Activated CD4-positive, alpha-beta T cell treated with anti-CD3 and anti-CD28 coated beads for 36 hours (primary cell): ENCODE results near the gene DYNLT1. TPM values are rescaled to one million over a fixed set of nuclear protein-coding genes. Genes with fewer than 3 reads are reported as not detected.
"Not testable (repeated sequence)": the region's sequence is repeated elsewhere in the genome, so short reads cannot be mapped to it uniquely, and the experiment has no call there.

ENCODE experiments used
- ATAC-seq: fragments of 200-7000 bp; cut with Tn5 transposase; one replicate; pipeline ENCODE4 v1.10.0; 2021; ENCODE audit warnings: mild to moderate bottlenecking, moderate library complexity
- CTCF ChIA-PET: fragments of 350-600 bp; sonication (Branson Sonifier 250); formaldehyde crosslinking; loops from one replicate; lab custom pipeline; 2021; ENCODE audit warnings: antibody characterized with exemption; lab: Charles Lee
- POLR2A ChIA-PET: fragments of 350-600 bp; sonication (Branson Sonifier 250); formaldehyde crosslinking; loops from one replicate; lab custom pipeline; 2021; ENCODE audit warnings: antibody characterized with exemption, inconsistent platforms; lab: Charles Lee
- DNase-seq: peaks from one replicate; pipeline ENCODE4 v3.0.0-alpha.2; 2020
- H3K27ac Mint-ChIP-seq: one replicate; pipeline ENCODE4 v1.8.0; 2021; ENCODE audit warnings: mixed read lengths
- H3K27me3 Mint-ChIP-seq: one replicate; pipeline ENCODE4 v1.8.0; 2021; ENCODE audit warnings: mixed read lengths
- H3K36me3 Mint-ChIP-seq: one replicate; pipeline ENCODE4 v1.8.0; 2021; ENCODE audit warnings: low read depth, mixed read lengths
- H3K4me1 Mint-ChIP-seq: one replicate; pipeline ENCODE4 v1.8.0; 2021; ENCODE audit warnings: mixed read lengths
- H3K4me3 Mint-ChIP-seq: one replicate; pipeline ENCODE4 v1.8.0; 2021; ENCODE audit warnings: mild to moderate bottlenecking, moderate library complexity, mixed read lengths
- H3K9me3 Mint-ChIP-seq: one replicate; pipeline ENCODE4 v1.8.0; 2021; ENCODE audit warnings: low read depth, mixed read lengths
- intact Hi-C, 2 experiments: fragments of 100-400 bp; cut with DNase I in 1 of 2; cut with micrococcal nuclease in 1 of 2; formaldehyde crosslinking; loops; one replicate each; pipeline versions ENCODE4 v1.14.2 to v1.15.1; 2022 to 2024; cut with DNase I, micrococcal nuclease
- total RNA-seq, 2 experiments: library from RNA; stranded (reverse); gene quantifications; one replicate each; pipeline ENCODE4 v1.2.3, GENCODE V29; 2021

DYNLT1 gene
- total RNA-seq, 2 experiments from 2014 or later, result 116 to 118 TPM

GRCh38 chr6:158651981-158652737 is 7.6 kb upstream of the DYNLT1 start:
- Mint-ChIP-seq H3K27ac (peak overlapping the region; percentile 99), H3K36me3 (peaks cover 68% of the 10 kb centered on the region)

DNA sequence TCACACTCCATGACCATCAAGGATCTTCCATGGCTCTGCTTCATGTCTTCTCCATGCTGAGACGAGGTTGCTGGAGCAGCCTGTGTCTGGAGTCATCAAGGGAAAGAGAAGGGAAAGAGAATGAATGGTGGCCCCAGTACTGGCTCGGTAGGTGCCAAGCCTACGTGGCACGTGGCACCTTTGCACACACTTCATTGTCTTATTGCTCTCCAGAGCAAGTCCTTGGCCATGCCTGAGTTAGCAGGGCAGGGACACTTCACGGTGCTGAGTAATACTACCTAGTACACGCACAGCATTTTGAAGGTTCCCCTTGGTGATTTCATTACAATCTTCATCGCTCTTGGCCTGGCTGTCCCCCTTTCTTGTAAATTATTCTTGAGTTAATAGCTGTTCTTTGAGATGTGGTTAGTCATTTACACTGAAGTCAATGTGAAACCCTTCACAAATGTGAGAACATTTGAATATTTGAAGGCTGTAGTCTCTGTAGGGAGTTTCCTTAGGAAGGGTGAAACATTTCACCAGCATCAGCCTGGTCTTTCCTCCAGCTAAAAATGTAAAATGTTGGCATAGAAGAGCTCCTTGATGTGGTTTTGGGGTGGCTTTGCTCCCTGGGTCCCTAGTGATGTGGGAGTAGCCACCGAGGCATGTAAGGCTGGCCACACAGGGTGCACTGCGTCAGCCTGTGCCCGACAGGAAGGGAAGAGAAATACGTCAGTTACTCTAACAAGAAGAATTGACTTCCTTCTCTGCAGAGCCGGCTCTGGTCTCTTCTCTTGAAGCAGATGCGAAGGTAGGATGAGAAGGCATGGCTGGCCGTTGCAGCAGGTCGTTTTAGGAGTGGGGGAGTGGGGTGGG is 5.0 kb upstream of the DYNLT1 start, which contains the start of gene SYTL3:
TSS of gene SYTL3 (plus strand) at position 766 of the 855 bp plus-strand sequence. CDS start 13,215 bp downstream, outside the sequence.
- peak within 1 kb of the TSS; percentile 88 for H3K27ac Mint-ChIP-seq
- peak within 1 kb of the TSS; percentile 81 for H3K4me3 Mint-ChIP-seq
- CTCF ChIA-PET, result interaction anchor here (1.3 to 1.8 kb wide), 2 partner anchors 10 to 42 kb away, joined by 4 to 7 read pairs; no protein-coding TSS in a partner anchor
- POLR2A ChIA-PET, result interaction anchor here (0.6 to 1.9 kb wide), 14 partner anchors 9 to 441 kb away, joined by 3 to 21 read pairs (median 5); partner anchors contain the start of genes EZR and TAGAP
- peaks cover 47% of the 10 kb centered on the region for H3K36me3 Mint-ChIP-seq
- peaks cover 2% of the 10 kb centered on the region for H3K9me3 Mint-ChIP-seq
- H3K27me3 Mint-ChIP-seq, result no peaks in the 10 kb centered on the region
- peak; percentile 93 for DNase-seq
- intact Hi-C loops, result loop anchor here (1.0 to 10.0 kb wide), 20 partner anchors 167 to 1865 kb away; partner anchors contain the start of genes SNX9 (in 1 of the 2), SOD2 (in 1 of the 2), SYNJ2 (in 1 of the 2) and TAGAP (in 1 of the 2)
- ATAC-seq, result peak; percentile 62
- peaks cover 72% of the 10 kb centered on the region for H3K4me1 Mint-ChIP-seq

More at GRCh38 chr6:158651981-158652737, 7.6 kb upstream of the DYNLT1 start:
- not testable (repeated sequence) for H3K27me3 Mint-ChIP-seq, ATAC-seq, DNase-seq, H3K9me3 Mint-ChIP-seq
- Mint-ChIP-seq H3K4me1 (peaks cover 74% of the 10 kb centered on the region), H3K4me3 (peak overlapping the region; percentile 81)
- intact Hi-C loops, result loop anchor here in 1 of 2 experiments (2.0 to 5.0 kb wide), 4 partner anchors 347 to 1040 kb away; partner anchors contain the start of genes SOD2 and SYNJ2
- CTCF ChIA-PET, result interaction anchor here (0.6 to 1.8 kb wide), 5 partner anchors 8 to 366 kb away, joined by 3 to 11 read pairs (median 3); partner anchors contain the start of gene DYNLT1
- POLR2A ChIA-PET, result interaction anchor here (0.8 to 2.4 kb wide), 5 partner anchors 8 to 365 kb away, joined by 3 to 71 read pairs (median 9); partner anchors contain the start of gene DYNLT1

- DNase-seq, result peak; percentile 60
- intact Hi-C loops, result loop anchor here (1.0 to 10.0 kb wide), 17 partner anchors 168 to 1864 kb away; partner anchors contain the start of genes SNX9 (in 1 of the 2), TAGAP (in 1 of the 2) and WTAP (in 1 of the 2)
- POLR2A ChIA-PET, result interaction anchor here (0.5 to 1.9 kb wide), 15 partner anchors 10 to 451 kb away, joined by 4 to 21 read pairs (median 5); partner anchors contain the start of gene EZR
- Mint-ChIP-seq H3K4me3 (peak overlapping the region; percentile 81), H3K27me3 (no peaks in the 10 kb centered on the region), H3K9me3 (peaks cover 2% of the 10 kb centered on the region), H3K36me3 (peaks cover 42% of the 10 kb centered on the region), H3K27ac (peak overlapping the region; percentile 88), H3K4me1 (peaks cover 64% of the 10 kb centered on the region)
- peak; percentile 21 for ATAC-seq
- CTCF ChIA-PET, result interaction anchor here (1.3 to 1.8 kb wide), 2 partner anchors 11 to 42 kb away, joined by 4 to 7 read pairs; no protein-coding TSS in a partner anchor
These were observed 4.2 kb upstream of the DYNLT1 start for GRCh38 chr6:158648682-158649131.

- Mint-ChIP-seq H3K27me3 (no peaks in the 10 kb centered on the region), H3K4me3 (no peak overlapping the region), H3K4me1 (peaks cover 60% of the 10 kb centered on the region), H3K36me3 (peaks cover 40% of the 10 kb centered on the region), H3K9me3 (peaks cover 2% of the 10 kb centered on the region), H3K27ac (peak overlapping the region; percentile 80)
- intact Hi-C loops, result loop anchor here (5.0 to 10.0 kb wide), 7 partner anchors 205 to 1863 kb away; partner anchors contain the start of genes SNX9 (in 1 of the 2) and TAGAP (in 1 of the 2)
- POLR2A ChIA-PET, result no interaction called here
- CTCF ChIA-PET, result interaction anchor here (0.7 to 1.3 kb wide), 3 partner anchors 13 to 395 kb away, joined by 3 to 5 read pairs (median 5); no protein-coding TSS in a partner anchor
- DNase-seq, result peak; percentile 4
- ATAC-seq, result no peak
These were observed 3.0 kb upstream of the DYNLT1 start for GRCh38 chr6:158647501-158647900.

DNA sequence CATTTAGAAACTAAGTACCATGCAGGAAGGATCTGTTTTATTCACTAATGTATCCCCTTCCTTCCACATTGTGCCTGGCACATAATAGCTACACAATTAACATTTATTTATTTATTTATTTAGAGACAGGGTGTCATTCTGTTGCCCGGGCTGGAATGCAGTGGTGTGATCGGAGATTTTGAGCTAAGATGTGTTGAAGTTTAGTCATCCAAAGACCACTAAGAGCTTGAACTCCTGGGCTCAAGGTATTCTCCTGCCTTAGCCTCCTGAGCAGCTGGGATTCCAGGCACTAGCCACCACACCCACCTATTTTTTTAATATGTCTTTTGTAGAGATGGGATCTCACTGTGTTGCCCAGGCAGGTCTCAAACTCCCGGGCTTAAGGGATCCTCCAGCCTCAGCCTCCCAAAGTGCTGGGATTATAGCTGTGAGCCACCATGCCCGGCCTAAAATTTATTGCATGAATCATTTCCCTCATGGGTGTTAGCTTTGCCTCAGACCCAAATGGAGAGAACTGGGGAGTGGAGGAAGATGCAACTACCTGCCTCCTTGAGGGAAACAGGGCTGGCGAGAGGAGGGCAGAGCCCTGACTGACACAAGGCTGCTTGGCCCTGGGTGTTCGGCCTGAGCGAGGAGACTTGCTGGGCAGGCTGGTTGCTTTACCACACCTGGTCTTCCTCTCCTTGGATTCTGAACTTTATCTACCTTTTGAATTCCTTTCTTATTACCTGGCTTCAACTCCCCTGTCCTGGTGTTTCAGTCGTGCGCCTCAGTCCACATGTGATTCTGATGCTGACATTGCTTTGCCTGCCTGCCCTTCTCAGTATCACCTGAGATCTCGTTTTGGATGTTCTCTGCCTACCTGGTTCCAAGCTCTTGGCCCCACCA is 1.7 kb upstream of the DYNLT1 start:
- peak overlapping the region; percentile 94 for H3K27ac Mint-ChIP-seq
- H3K27me3 Mint-ChIP-seq, result no peaks in the 10 kb centered on the region
- ChIA-PET CTCF (interaction anchor here (0.6 to 2.8 kb wide), 8 partner anchors 9 to 458 kb away, joined by 3 to 9 read pairs (median 4); no protein-coding TSS in a partner anchor), POLR2A (interaction anchor here (4.0 kb wide), 1 partner anchor 7 kb away, joined by 71 read pairs; no protein-coding TSS in a partner anchor)
- peak overlapping the region; percentile 99 for H3K4me3 Mint-ChIP-seq
- peaks cover 41% of the 10 kb centered on the region for H3K36me3 Mint-ChIP-seq
- peak; percentile 18 for DNase-seq
- H3K9me3 Mint-ChIP-seq, result peaks cover 2% of the 10 kb centered on the region
- intact Hi-C loops, result loop anchor here (5.0 to 10.0 kb wide), 7 partner anchors 206 to 1861 kb away; partner anchors contain the start of genes SNX9 (in 1 of the 2) and TAGAP (in 1 of the 2)
- no peak for ATAC-seq
- H3K4me1 Mint-ChIP-seq, result peaks cover 66% of the 10 kb centered on the region

DNA sequence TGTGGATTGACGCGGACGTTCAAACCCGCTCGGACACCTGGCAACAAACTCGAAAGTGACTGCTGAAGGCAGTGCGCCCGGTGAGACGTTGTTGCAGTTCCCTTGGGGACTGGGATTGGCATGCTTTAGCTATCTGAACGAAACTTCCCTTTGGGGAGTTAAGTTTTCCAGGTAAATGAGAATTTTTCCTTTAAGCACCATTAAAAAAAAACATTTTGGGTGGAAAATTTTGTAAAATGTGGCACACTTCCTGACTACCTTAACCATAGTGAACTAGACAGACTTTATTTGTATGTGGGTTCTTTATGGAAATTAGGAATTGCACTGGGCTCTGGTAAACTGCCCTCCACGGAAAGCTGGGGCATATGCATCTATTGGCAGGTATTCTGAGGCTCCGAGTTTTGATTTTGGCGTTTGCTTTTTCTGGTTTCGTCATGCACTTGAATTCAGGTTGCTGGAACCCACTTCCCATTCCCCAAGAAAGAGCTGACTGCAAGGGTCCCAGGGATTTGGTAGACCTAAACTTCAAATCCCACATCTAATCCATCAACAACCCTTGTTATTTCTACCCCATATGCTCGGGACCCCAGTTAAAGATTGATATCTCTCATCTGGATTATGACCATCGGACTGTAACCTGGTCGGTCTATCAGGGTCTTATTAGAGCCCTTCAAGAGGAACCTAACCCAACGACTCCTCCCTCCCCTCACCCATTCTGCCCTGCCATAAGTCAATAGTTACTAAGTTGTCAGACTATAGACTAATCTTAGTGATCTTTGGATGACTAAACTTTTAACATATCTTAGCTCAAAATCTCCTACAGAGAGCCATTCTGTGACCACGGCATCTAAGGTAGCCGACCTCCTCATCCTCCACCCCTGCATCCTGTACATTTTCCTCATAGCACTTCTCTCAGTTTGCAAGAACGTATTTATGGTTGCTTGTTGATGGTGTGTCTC is 800 bp upstream of the DYNLT1 start:
- H3K9me3 Mint-ChIP-seq, result peaks cover 2% of the 10 kb centered on the region
- H3K4me3 Mint-ChIP-seq, result peak overlapping the region; percentile 99
- peak; percentile 57 for DNase-seq
- no peaks in the 10 kb centered on the region for H3K27me3 Mint-ChIP-seq
- peak; percentile 9 for ATAC-seq
- ChIA-PET CTCF (interaction anchor here (0.6 to 2.8 kb wide), 9 partner anchors 8 to 459 kb away, joined by 3 to 11 read pairs (median 4); no protein-coding TSS in a partner anchor), POLR2A (interaction anchor here (0.6 to 4.0 kb wide), 6 partner anchors 7 to 373 kb away, joined by 3 to 71 read pairs (median 6); no protein-coding TSS in a partner anchor)
- peak overlapping the region; percentile 94 for H3K27ac Mint-ChIP-seq
- H3K4me1 Mint-ChIP-seq, result peaks cover 71% of the 10 kb centered on the region
- intact Hi-C loops, result loop anchor here (1.0 to 10.0 kb wide), 14 partner anchors 8 to 1861 kb away; partner anchors contain the start of genes GTF2H5 (in 1 of the 2), SERAC1 (in 1 of the 2), SNX9 (in 1 of the 2) and TAGAP (in 1 of the 2)
- peaks cover 43% of the 10 kb centered on the region for H3K36me3 Mint-ChIP-seq

- Mint-ChIP-seq H3K4me1 (peaks cover 77% of the 10 kb centered on the region), H3K27me3 (no peaks in the 10 kb centered on the region), H3K9me3 (peaks cover 2% of the 10 kb centered on the region), H3K4me3 (peak overlapping the region; percentile 99), H3K27ac (peak overlapping the region; percentile 99), H3K36me3 (peaks cover 52% of the 10 kb centered on the region)
- no peak for ATAC-seq
- intact Hi-C loops, result loop anchor here (1.0 to 10.0 kb wide), 11 partner anchors 9 to 1859 kb away; partner anchors contain the start of genes GTF2H5 (in 1 of the 2), SERAC1 (in 1 of the 2), TMEM181 (in 1 of the 2) and WTAP (in 1 of the 2)
- no peak for DNase-seq
- POLR2A ChIA-PET, result interaction anchor here (0.7 to 4.0 kb wide), 5 partner anchors 9 to 374 kb away, joined by 3 to 71 read pairs (median 4); no protein-coding TSS in a partner anchor
- CTCF ChIA-PET, result interaction anchor here (0.8 to 2.8 kb wide), 10 partner anchors 9 to 47 kb away, joined by 3 to 11 read pairs (median 4); no protein-coding TSS in a partner anchor
These were observed 710 bp downstream of the DYNLT1 start for GRCh38 chr6:158643836-158644230.

DNA sequence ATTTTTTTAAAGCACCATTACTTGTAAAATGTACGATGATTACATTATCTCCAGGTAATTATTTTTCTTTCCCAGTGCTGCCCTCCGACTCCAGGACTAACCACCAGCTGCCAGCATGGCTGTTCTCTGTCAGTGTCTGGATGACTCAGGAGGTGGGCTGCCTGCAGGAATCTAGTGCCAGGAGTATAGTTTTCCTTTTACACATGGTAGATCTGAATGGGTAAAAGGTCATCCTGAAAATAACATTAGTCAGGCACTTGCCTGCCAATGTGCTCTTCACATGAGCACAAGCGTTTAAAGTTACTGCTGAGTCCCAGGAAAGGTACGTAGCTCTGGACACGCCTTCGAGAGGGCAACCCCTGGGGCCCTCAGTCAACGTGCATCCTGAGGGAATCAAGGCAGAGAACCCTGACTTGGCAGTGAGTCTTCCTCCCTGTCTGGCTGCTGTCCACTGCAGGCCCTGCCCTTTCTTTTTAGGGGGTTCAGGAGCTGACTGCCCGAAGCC is 2.4 kb downstream of the DYNLT1 start:
- Mint-ChIP-seq H3K9me3 (no peaks in the 10 kb centered on the region), H3K4me3 (peak overlapping the region; percentile 99), H3K4me1 (peaks cover 75% of the 10 kb centered on the region), H3K27me3 (no peaks in the 10 kb centered on the region), H3K27ac (peak overlapping the region; percentile 99), H3K36me3 (peaks cover 61% of the 10 kb centered on the region)
- DNase-seq, result peak; percentile 10
- POLR2A ChIA-PET, result interaction anchor here (0.9 to 4.0 kb wide), 2 partner anchors 10 to 11 kb away, joined by 3 to 71 read pairs; no protein-coding TSS in a partner anchor
- intact Hi-C loops, result loop anchor here in 1 of 2 experiments (2.0 to 10.0 kb wide), 3 partner anchors 427 to 1857 kb away; no protein-coding TSS in a partner anchor
- ATAC-seq, result no peak
- CTCF ChIA-PET, result interaction anchor here (0.7 to 2.5 kb wide), 3 partner anchors 11 to 349 kb away, joined by 3 to 6 read pairs (median 4); no protein-coding TSS in a partner anchor
